RWPE2 (cell line): ENCODE measurements around the gene TMC2.

ENCODE experiments used
- ATAC-seq: fragments of 200-7000 bp; cut with Tn5 transposase; 3 replicates; pipeline ENCODE4 v1.9.1; 2021; ENCODE audit warnings: low read depth
- DNase-seq: peaks from one replicate; pipeline ENCODE4 v3.0.0-alpha.2; 2020; ENCODE audit warnings: low spot score
- H3K27ac ChIP-seq: fragments of 450-650 bp; 2 replicates; pipeline ENCODE4 v1.5.1; 2017; ENCODE audit warnings: mild to moderate bottlenecking; ENCODE audit not compliant: poor library complexity, severe bottlenecking
- H3K27me3 ChIP-seq: fragments of 250-450 bp; sonication (Bioruptor Pico); 2 replicates; pipeline ENCODE4 v1.5.1; 2021; ENCODE audit warnings: mild to moderate bottlenecking, moderate library complexity; ENCODE audit not compliant: insufficient read depth, poor library complexity, severe bottlenecking
- H3K36me3 ChIP-seq: fragments of 250-450 bp; sonication (Bioruptor Pico); 2 replicates; pipeline ENCODE4 v1.5.1; 2020; ENCODE audit warnings: low read depth, mild to moderate bottlenecking, moderate library complexity
- H3K4me1 ChIP-seq: fragments of 250-450 bp; sonication (Bioruptor Pico); 2 replicates; pipeline ENCODE4 v1.5.1; 2021; ENCODE audit warnings: mild to moderate bottlenecking, moderate library complexity; ENCODE audit not compliant: insufficient read depth, poor library complexity, severe bottlenecking
- H3K4me3 ChIP-seq: fragments of 250-450 bp; sonication (Bioruptor Pico); 2 replicates; pipeline ENCODE4 v1.5.1; 2021; ENCODE audit warnings: mild to moderate bottlenecking, moderate library complexity; ENCODE audit not compliant: severe bottlenecking
- H3K9me3 ChIP-seq: fragments of 250-450 bp; sonication (Bioruptor Pico); 2 replicates; pipeline ENCODE4 v1.5.1; 2021; ENCODE audit warnings: mild to moderate bottlenecking, moderate library complexity; ENCODE audit not compliant: severe bottlenecking
- CTCF ChIP-seq: fragments of 450-650 bp; IDR thresholded peaks from one replicate; pipeline ENCODE4 v1.5.1; 2017; ENCODE audit warnings: mild to moderate bottlenecking, moderate library complexity; ENCODE audit not compliant: poor library complexity, severe bottlenecking

TMC2 gene

DNA sequence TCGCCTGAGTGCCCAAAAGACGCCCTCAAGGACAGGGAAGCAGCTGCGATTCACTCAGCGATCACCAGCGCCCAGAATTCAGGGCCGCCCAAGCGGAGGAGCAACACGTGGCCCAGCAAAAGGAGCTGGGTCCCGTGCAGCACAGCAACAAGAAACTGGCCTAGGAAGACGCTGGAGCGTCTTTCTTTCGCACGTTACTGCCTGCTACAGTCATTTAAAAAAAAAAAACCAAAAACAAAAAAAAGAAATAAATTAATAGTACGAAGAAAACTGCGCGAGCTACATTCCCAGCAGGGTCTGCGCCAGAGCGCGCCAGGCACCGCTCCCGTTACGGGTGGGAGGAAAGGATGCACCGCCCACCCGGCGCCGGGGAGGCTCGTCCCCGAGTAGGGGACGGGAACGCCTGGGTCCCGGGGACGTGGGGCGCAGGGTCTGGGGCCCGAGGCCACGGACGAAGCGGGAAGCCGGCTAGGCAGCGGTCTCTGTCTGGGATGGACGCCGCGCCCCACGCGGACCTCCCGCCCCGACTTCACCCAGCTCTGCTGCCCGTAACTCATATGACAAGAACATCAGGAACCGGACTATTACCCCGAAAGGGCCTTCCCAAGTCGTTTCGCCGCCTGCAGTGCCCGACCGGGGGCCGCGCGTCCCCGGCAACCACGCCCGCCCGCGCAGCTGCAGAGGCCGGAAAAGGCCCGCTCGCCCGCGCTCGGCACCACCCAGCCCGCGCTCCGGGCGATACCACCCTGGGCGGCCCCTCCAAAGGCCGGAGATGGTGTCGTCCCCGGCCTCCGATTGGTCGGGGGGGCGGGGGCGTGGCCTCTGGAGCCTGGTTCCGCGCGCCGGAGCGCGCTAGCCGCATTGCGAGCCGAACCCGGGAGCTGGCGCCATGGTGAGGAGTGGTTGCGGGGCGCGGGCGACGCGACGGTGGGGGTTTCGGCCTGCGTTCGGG lies 115.7 kb downstream of the TMC2 start, which contains the start of gene NOP56:
NOP56 (plus strand) TSS at position 861 of the 952 bp plus-strand sequence; CDS start at position 890, 29 bp downstream.
- DNase-seq (peak; percentile 89), ATAC-seq (peak; percentile 90)
- H3K4me3 ChIP-seq = peak within 1 kb of the TSS; percentile 56
- H3K36me3 ChIP-seq = peaks cover 45% of the 10 kb centered on the region
- H3K4me1 ChIP-seq = peaks cover 4% of the 10 kb centered on the region
- no peak for TF ChIP-seq CTCF
- peak within 1 kb of the TSS; percentile 81 for H3K27ac ChIP-seq
- H3K9me3 ChIP-seq = no peaks in the 10 kb centered on the region
- H3K27me3 ChIP-seq = no peaks in the 10 kb centered on the region

- DNase-seq = no peak
Measured at GRCh38 chr20:2652724-2653555, 116.6 kb downstream of the TMC2 start.

DNA sequence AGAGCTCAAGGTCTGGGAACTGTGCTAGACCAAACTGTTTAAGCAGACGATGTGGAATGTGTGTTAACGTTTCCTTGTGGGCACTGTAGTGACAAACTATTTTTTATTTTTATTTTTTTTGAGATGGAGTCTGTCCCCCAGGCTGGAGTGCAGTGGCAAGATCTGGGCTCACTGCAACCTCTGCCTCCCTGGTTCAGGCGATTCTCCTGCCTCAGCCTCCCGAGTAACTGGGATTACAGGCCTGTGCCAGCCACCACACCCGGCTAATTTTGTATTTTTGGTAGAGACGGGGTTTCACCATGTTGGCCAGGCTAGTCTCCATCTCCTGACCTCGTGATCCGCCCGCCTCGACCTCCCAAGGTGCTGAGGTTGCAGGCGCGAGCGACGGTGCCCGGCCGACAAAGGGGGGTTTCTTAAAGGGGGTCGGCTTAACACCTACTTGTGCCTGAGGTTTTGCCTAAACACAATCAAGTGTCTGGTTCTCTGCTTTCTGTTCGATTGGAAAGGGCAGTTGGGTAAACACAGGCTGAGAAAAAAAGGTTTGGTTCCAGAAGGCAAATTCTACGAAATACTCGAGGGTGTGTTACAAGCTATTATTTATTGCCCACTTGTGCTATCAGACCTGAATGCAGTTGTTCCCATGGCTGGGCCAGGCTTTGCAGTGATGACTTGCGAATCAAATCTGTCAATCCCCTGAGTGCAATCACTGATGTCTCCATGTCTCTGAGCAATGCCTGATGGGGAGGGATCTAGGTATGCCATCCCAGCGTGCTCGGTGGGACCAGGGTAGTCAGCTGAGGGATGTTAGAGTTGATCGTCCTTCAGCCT lies 117.4 kb downstream of the TMC2 start:
- ATAC-seq (no peak), DNase-seq (no peak)
- TF ChIP-seq CTCF = no peak
- Histone ChIP-seq H3K36me3 (peaks cover 61% of the 10 kb centered on the region), H3K9me3 (no peaks in the 10 kb centered on the region), H3K27ac (peak overlapping the region; percentile 81), H3K4me1 (peaks cover 4% of the 10 kb centered on the region), H3K4me3 (peak overlapping the region; percentile 56), H3K27me3 (no peaks in the 10 kb centered on the region)

More at GRCh38 chr20:2652724-2653555, 116.6 kb downstream of the TMC2 start:
- Histone ChIP-seq H3K4me1 (peaks cover 4% of the 10 kb centered on the region), H3K27me3 (no peaks in the 10 kb centered on the region), H3K9me3 (no peaks in the 10 kb centered on the region), H3K36me3 (peaks cover 54% of the 10 kb centered on the region), H3K4me3 (peak overlapping the region; percentile 56), H3K27ac (peak overlapping the region; percentile 81)
- peak; percentile 35 for ATAC-seq
- TF ChIP-seq CTCF = no peak

- Histone ChIP-seq H3K4me3 (peak overlapping the region; percentile 56), H3K36me3 (peaks cover 61% of the 10 kb centered on the region), H3K9me3 (no peaks in the 10 kb centered on the region), H3K4me1 (peaks cover 4% of the 10 kb centered on the region), H3K27me3 (no peaks in the 10 kb centered on the region), H3K27ac (peak overlapping the region; percentile 81)
- ATAC-seq = no peak
- TF ChIP-seq CTCF = no peak
- DNase-seq = no peak
Measured at GRCh38 chr20:2654384-2654822, 118.0 kb downstream of the TMC2 start.
